K562 (cell line): ENCODE data around the gene TOR1AIP2. TPM values are rescaled to one million over a fixed set of nuclear protein-coding genes. Genes with fewer than 3 reads are reported as not detected.
"Not testable (repeated sequence)": the region's sequence is repeated elsewhere in the genome, so short reads cannot be mapped to it uniquely, and the experiment has no call there.

ENCODE experiments used
- ATAC-seq: fragments of 200-7000 bp; cut with Tn5 transposase; 3 replicates; pipeline ENCODE4 v1.9.1; 2020; ENCODE audit warnings: moderate library complexity
- BruUV-seq: library from RNA; stranded (reverse); fragments of 400-500 nt; replicated peaks from 2 replicates; lab custom pipeline; 2021; lab: Mats Ljungman, UMichigan
- CTCF ChIA-PET: fragments of 300-600 bp; formaldehyde crosslinking; extraction: SDS; loops from one replicate; lab custom pipeline; 2021; ENCODE audit warnings: low intra/inter-chr PET ratio; lab: Yijun Ruan, JAX
- POLR2A ChIA-PET: fragments of 300-600, 350-650 bp; sonication (Branson Sonifier 250); formaldehyde crosslinking; extraction: SDS; loops from one replicate; lab custom pipeline; 2021; ENCODE audit warnings: antibody characterized with exemption, inconsistent platforms; lab: Yijun Ruan, JAX
- DNase-seq, 4 experiments: peaks; one replicate each; pipeline versions ENCODE4 v3.0.0 to v3.0.0-alpha.2; 2011 to 2018; ENCODE audit warnings: low spot score in 3 of 4, mixed read lengths in 3 of 4; ENCODE audit errors: extremely low read depth in 1 of 4
- FAIRE-seq: peaks from 2 replicates; lab custom pipeline; 2011; peaks lifted over from hg19 to GRCh38; lab: Jason Lieb, UNC
- H2AFZ ChIP-seq: 2 replicates; pipeline ENCODE4 v1.6.0; 2011; ENCODE audit warnings: low read depth, low read length, control low read depth, inconsistent platforms
- H3K27ac ChIP-seq: fragments of 200-600 bp; 3 replicates; pipeline ENCODE4 v1.8.0; 2011; ENCODE audit warnings: low read depth, mild to moderate bottlenecking, control low read depth, inconsistent platforms, low read length, moderate library complexity, mixed read lengths; ENCODE audit errors: extremely low read depth
- H3K27me3 ChIP-seq, 2 experiments: fragments of 300-600 bp in 1 of 2; 2 replicates in 1 of 2; 3 replicates in 1 of 2; pipeline versions ENCODE4 v1.6.0 to v1.8.0; 2011; ENCODE audit warnings: inconsistent platforms in 2 of 2, low read length in 2 of 2, mild to moderate bottlenecking in 1 of 2, mixed read lengths in 1 of 2, moderate library complexity in 1 of 2; ENCODE audit not compliant: control insufficient read depth in 2 of 2, insufficient read depth in 2 of 2
- H3K36me3 ChIP-seq: fragments of 300-600 bp; 3 replicates; pipeline ENCODE4 v1.8.0; 2011; ENCODE audit warnings: mild to moderate bottlenecking, low read length, inconsistent platforms; ENCODE audit not compliant: control insufficient read depth, insufficient read depth
- H3K4me1 ChIP-seq, 2 experiments: fragments of 200-600 bp in 1 of 2; replicated peaks in 1 of 2; 2 replicates in 1 of 2; 3 replicates in 1 of 2; pipeline versions ENCODE4 v1.5.1 to v1.8.0; 2011; ENCODE audit warnings: inconsistent platforms in 2 of 2, low read length in 2 of 2, mild to moderate bottlenecking in 1 of 2, mixed read lengths in 1 of 2, moderate library complexity in 1 of 2; ENCODE audit not compliant: control insufficient read depth in 2 of 2, insufficient read depth in 2 of 2
- H3K4me2 ChIP-seq: 2 replicates; pipeline ENCODE4 v1.6.1; 2011; ENCODE audit warnings: low read length, control low read depth, inconsistent platforms, mixed read lengths; ENCODE audit not compliant: insufficient read depth
- H3K4me3 ChIP-seq: fragments of 200-600 bp; sonication (generic), shearing (Covaris generic); 2 replicates; pipeline ENCODE4 v1.5.1; 2016; ENCODE audit warnings: control low read depth, inconsistent platforms
- H3K79me2 ChIP-seq: fragments of 200-600 bp; 3 replicates; pipeline ENCODE4 v1.8.0; 2011; ENCODE audit warnings: low read length, inconsistent platforms; ENCODE audit not compliant: control insufficient read depth, insufficient read depth
- H3K9ac ChIP-seq, 2 experiments: 2 replicates each; pipeline versions ENCODE4 v1.6.0 to v1.6.1; 2011; ENCODE audit warnings: low read depth in 2 of 2, low read length in 2 of 2, control low read depth in 1 of 2, inconsistent platforms in 1 of 2, mild to moderate bottlenecking in 1 of 2, mixed read lengths in 1 of 2; ENCODE audit not compliant: insufficient read depth in 1 of 2
- H3K9me1 ChIP-seq: one replicate; pipeline ENCODE4 v1.6.0; 2011; ENCODE audit warnings: inconsistent platforms, mild to moderate bottlenecking, low read length, moderate library complexity; ENCODE audit not compliant: control insufficient read depth, insufficient read depth
- H3K9me3 ChIP-seq: replicated peaks from 2 replicates; pipeline ENCODE4 v1.5.1; 2011; ENCODE audit warnings: low read depth, low read length, inconsistent platforms; ENCODE audit not compliant: control insufficient read depth, insufficient read depth
- H4K20me1 ChIP-seq: replicated peaks from 2 replicates; pipeline ENCODE4 v1.6.1; 2011; ENCODE audit warnings: low read length, inconsistent platforms, mixed read lengths; ENCODE audit not compliant: control insufficient read depth, insufficient read depth
- STAT5A ChIP-seq: IDR thresholded peaks from 2 replicates; pipeline ENCODE4 v1.6.1; 2012; ENCODE audit warnings: low read length, inconsistent platforms, borderline replicate concordance
- ZNF507 ChIP-seq: conservative IDR thresholded peaks from 2 replicates; pipeline ENCODE4 v1.6.1; 2017; ENCODE audit warnings: missing genetic modification characterization, missing compliant biosample characterization
- ZSCAN29 ChIP-seq: fragments of 450-650 bp; IDR thresholded peaks from 2 replicates; pipeline ENCODE4 v1.6.1; 2017
- WGBS: fragments of 100-300 bp; shearing (Covaris generic); methylation state at CpG from one replicate; pipeline ENCODE4 v1.1.6; 2016; ENCODE audit warnings: low coverage, mixed read lengths; ENCODE audit not compliant: insufficient coverage; ENCODE audit errors: missing lambda C conversion rate; 5-methylcytosine and 5-hydroxymethylcytosine counted together
- in situ Hi-C: fragments of 300-500 bp; cut with MboI; formaldehyde crosslinking; loops from 4 replicates; pipeline ENCODE4 v1.15.0; 2018; ENCODE audit warnings: inconsistent platforms, mixed read lengths
- intact Hi-C: fragments of 100-400 bp; cut with micrococcal nuclease; formaldehyde crosslinking; loops from 2 replicates; pipeline ENCODE4 v1.14.2; 2022
- polyA plus RNA-seq, 8 experiments: library from polyadenylated mRNA; depleted of rRNA in 4 of 8; stranded (reverse) in 5 of 8; unstranded in 3 of 8; fragments of >200 nt; fragmentation: Nextera tagmentation in 2 of 8; fragmentation: Illumina TruSeq in 1 of 8; extraction: Ambion mirVana in 2 of 8; extraction: Trizol in 1 of 8; gene quantifications; 2 replicates each; pipeline versions ENCODE4 v1.2.1 to v1.2.3, GENCODE V29; 2011 to 2014; ENCODE audit warnings: inconsistent platforms in 1 of 8, missing spikeins in 1 of 8
- total RNA-seq, 7 experiments: library from RNA; depleted of rRNA in 6 of 7; stranded (reverse); fragments of >200 nt in 6 of 7; fragmentation: Illumina TruSeq in 2 of 7; extraction: Trizol in 2 of 7; gene quantifications; 2 replicates each; pipeline versions ENCODE4 v1.2.1 to v1.2.3, GENCODE V29; 2011 to 2021; ENCODE audit warnings: low replicate concordance in 1 of 7

Gene TOR1AIP2
- total and polyA plus RNA-seq, 9 of the 15 experiments (the other 6 are each of a cell fraction or from before 2014, with no cell fraction given) = 16.7 to 122 (median 41.4) TPM

GRCh38 chr1:179856296-179856695, 21.3 kb downstream of the TOR1AIP2 start:
- Histone ChIP-seq H3K4me1 (no peaks in the 10 kb centered on the region), H3K27ac (no peak overlapping the region), H3K4me2 (no peak overlapping the region), H3K4me3 (no peak overlapping the region), H3K9me1 (no peaks in the 10 kb centered on the region), H3K9me3 (no peaks in the 10 kb centered on the region), H3K36me3 (peaks cover 42% of the 10 kb centered on the region), H4K20me1 (no peaks in the 10 kb centered on the region), H3K27me3 (no peaks in the 10 kb centered on the region), H2AFZ (no peak overlapping the region), H3K9ac (no peak overlapping the region), H3K79me2 (no peaks in the 10 kb centered on the region)
- no TSS peak for BruUV-seq
- FAIRE-seq (no peak), DNase-seq (no peak), ATAC-seq (peak; percentile 19; the same call in 1 of the 3 replicates)
- intact Hi-C loops = no loop called here
- in situ Hi-C loops = no loop called here
- ChIA-PET POLR2A (interaction anchor here (1.2 kb wide), 1 partner anchor 9 kb away, joined by 3 read pairs; no protein-coding TSS in a partner anchor), CTCF (no interaction called here)
- 60% methylated on average over 2 of the region's 2 CpGs for WGBS
- 0 out of 2 replicates have a peak, but pooled peaks have one; percentile 3 for TF ChIP-seq ZNF507 (tag)
- TF ChIP-seq STAT5A = no peak
- TF ChIP-seq ZSCAN29 = no peak

DNA sequence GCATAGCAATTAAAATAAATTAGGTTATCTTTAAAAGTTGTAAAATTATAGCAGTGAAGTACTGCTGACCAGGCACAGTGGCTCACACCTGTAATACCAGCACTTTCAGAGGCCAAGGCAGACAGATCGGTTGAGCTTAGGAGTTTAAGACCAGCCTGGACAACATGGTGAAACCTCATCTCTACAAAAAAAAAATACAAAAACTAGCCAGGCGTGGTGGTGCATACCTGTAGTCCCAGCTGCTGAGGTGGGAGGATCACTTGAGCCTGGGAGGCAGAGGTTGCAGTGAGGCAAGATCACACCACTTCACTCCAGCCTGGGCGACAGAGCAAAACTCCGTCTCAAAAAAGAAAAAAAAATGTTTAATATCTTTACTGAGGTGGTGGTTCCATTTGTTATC, 21.8 kb downstream of the TOR1AIP2 start:
- H3K4me2 ChIP-seq, H3K9me3 ChIP-seq, H4K20me1 ChIP-seq, H3K27me3 ChIP-seq, H3K27ac ChIP-seq, ATAC-seq, H2AFZ ChIP-seq, H3K79me2 ChIP-seq, intact Hi-C loops, BruUV-seq, in situ Hi-C loops, H3K9me1 ChIP-seq, DNase-seq, H3K4me3 ChIP-seq, H3K4me1 ChIP-seq, CTCF ChIA-PET, H3K9ac ChIP-seq, FAIRE-seq: not testable (repeated sequence)
- POLR2A ChIA-PET = interaction anchor here (1.2 kb wide), 1 partner anchor 10 kb away, joined by 3 read pairs; no protein-coding TSS in a partner anchor
- H3K36me3 ChIP-seq = peaks cover 44% of the 10 kb centered on the region
- 88% methylated on average over 4 of the region's 4 CpGs for WGBS
